ENCODE results near the gene STOX2.
A peak's percentile ranks its signal among the peaks of the same experiment; 100 is the strongest.
"Not testable (repeated sequence)": the region's sequence is repeated elsewhere in the genome, so short reads cannot be mapped to it uniquely, and the experiment has no call there.

Gene STOX2

GRCh38 chr4:183936574-183937345 lies 31.7 kb downstream of the STOX2 start:
- no peak for DNase-seq (ENCODE audit: low spot score)

DNA sequence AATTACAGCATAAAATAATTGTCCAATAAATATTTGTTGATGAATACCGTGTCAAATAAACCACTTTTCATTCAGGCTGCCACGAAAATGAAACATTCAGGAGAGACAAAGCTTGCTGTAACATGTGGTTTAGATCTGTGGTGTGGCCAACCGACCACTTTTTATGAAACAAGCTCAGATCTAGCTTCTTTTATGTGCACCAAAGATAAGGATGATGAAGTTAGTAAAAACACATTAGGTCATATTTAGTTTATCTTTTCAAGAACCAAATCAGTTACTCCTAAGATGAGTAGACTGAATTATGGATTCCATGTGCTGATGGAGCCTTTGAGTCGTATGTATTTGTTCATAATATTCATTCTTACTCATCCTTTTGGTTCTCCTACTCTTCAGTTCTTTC lies 35.8 kb downstream of the STOX2 start:
- DNase-seq (ENCODE audit: low spot score), result no peak

- DNase-seq (ENCODE audit: low spot score), result no peak
Measured at GRCh38 chr4:183941964-183942363, 36.9 kb downstream of the STOX2 start.

DNA sequence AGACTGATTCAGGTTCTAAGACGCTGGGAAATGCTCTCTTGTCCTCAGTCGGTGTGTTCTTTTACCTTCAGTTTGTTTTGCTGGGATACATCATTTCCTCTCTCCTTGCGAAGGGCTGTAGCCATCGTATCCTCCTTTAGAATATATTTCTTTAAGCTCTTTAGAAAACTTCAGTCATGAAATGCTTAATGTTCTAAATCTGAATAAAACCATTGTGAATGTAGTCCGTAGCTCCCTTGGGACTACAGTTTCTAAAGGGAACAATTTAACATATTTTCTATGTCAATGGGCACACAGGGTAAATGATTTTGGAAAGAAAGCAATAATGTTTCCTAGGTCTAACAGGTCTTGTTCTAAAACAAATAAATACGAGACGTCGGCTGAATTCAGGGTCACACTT lies 40.6 kb downstream of the STOX2 start:
- DNase-seq (ENCODE audit: low spot score), result no peak

GRCh38 chr4:183950536-183950935 lies 45.4 kb downstream of the STOX2 start:
- DNase-seq (ENCODE audit: low spot score), result no peak

DNA sequence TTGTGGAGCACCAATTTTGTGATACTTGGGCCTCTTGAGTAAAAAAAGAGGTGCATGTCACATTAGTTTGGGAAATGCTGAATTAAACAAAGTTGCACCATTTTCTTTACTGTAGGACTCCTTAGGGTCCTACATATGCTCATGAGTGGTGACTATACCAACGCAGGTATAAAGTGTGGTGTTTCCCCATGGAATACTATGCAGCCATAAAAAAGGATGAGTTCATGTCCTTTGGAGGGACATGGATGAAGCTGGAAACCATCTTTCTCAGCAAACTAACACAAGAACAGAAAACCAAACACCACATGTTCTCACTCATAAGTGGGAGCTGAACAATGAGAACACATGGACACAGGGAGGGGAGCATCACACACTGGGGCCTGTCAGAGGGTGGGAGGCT lies 47.5 kb downstream of the STOX2 start:
- not testable (repeated sequence) for DNase-seq (ENCODE audit: low spot score)

GRCh38 chr4:183959319-183960045 lies 54.4 kb downstream of the STOX2 start:
- no peak for DNase-seq (ENCODE audit: low spot score)

GRCh38 chr4:183960046-183960420 lies 54.9 kb downstream of the STOX2 start:
- DNase-seq (ENCODE audit: low spot score), result peak; percentile 25

GRCh38 chr4:183960962-183961541 lies 55.9 kb downstream of the STOX2 start:
- DNase-seq (ENCODE audit: low spot score), result no peak

- DNase-seq (ENCODE audit: low spot score), result no peak
Measured at GRCh38 chr4:183961795-183962194, 56.7 kb downstream of the STOX2 start.

DNA sequence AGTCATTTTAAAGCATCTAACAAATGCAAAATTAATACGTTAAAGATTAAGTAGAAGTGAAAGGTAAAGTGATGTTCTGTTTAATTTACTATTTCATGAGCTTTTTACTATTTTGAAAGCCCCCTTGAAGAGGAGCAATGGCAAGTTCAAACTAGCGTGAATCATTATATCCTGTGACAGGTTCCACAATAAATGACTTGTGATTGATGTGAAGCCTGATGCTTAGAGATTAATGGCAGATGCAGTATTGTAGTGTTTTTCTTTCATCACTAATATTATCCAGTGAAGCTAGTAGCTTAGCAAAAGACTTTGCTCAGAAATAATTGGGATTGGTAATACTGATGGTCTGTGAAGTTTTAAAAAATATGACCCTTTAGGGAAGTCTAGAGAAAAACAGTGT lies 57.3 kb downstream of the STOX2 start:
- no peak for DNase-seq (ENCODE audit: low spot score)

- no peak for DNase-seq (ENCODE audit: low spot score)
Measured at GRCh38 chr4:183966371-183966770, 61.3 kb downstream of the STOX2 start.

GRCh38 chr4:183967266-183967665 lies 62.2 kb downstream of the STOX2 start:
- DNase-seq (ENCODE audit: low spot score), result no peak

DNA sequence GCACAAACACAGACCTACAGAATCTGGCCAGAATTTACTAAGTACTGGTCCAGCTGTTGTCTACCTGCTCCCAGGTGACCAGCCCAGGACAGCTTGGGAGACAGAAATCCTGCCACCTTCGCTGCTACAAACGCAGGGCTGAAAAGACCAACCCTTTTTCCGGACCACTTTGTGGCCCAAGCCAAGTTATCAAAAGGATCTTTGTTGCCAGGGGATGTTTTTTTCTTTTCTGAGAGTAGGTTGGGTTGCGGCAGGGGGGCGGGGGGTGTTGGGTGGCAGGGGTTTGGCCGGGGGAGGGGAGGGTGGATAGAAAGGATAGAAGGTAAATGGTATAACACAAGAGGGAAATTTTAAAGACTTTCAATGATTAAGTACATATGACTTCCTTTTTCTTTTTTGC lies 63.4 kb downstream of the STOX2 start:
- no peak for DNase-seq (ENCODE audit: low spot score)

GRCh38 chr4:183968931-183969330 lies 63.8 kb downstream of the STOX2 start:
- no peak for DNase-seq (ENCODE audit: low spot score)

DNA sequence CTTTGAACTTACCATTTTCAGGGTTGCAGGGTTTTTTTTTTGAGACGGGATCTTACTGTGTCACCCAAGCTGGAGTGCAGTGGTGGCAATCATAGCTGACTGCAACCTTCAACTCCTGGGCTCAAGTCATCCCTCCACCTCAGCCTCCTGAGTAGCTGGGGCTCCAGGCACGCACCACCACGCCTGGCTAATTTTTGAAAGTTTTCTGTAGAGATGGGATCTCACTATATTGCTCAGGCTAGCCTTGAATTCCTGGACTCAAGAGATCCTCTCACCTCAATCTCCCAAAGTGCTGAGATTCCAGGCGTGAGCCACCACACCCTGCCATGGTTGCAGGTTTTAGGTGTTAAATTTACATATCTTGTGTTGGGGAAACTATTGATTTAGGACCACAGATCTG lies 64.5 kb downstream of the STOX2 start:
- DNase-seq (ENCODE audit: low spot score), result no peak

DNA sequence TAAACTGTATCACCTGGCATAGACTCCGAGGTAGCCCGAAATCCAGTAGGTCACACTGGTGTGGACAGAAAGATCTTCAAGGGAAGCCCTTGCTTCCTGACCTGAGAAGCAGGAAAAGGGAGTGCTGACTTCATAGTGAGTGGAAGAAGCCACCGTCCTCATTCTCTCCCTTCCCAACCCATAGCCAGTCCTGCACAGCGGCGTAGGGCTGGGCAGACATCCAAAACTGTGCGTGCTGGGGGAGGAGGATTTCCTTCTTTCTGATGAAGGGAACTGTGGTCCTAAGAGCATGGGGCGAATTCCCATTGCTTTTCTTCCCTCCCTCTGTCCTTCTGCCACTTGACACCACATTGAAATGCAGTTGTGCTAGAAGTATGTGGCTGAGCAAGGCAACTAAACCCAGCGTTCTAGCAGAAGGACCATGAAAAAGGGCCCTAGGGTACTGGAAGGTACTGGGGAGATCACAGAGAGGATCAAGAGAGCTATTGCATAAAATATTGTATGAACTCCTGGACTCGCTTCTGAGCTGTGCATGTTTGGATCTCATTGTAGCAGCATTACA lies 66.9 kb downstream of the STOX2 start:
- DNase-seq (ENCODE audit: low spot score), result no peak

DNA sequence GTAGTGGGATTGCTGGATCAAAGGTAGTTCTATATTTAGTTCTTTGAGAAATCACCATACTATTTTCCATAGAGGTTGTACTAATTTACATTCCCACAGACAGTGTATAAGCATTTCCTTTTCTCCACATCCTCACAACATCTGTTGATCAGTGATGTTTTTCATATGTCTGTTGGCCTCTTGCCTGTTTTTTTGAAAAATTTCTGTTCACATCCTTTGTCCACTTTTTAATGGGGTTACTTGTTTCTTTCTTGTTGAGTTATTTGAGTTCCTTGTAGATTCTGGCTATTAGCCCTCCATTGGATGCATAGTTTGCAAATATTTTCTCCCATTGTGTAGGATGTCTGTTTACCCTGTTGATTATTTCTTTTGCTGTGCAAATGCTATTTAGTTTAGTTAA lies 72.6 kb downstream of the STOX2 start:
- no peak for DNase-seq (ENCODE audit: low spot score)

- DNase-seq (ENCODE audit: low spot score), result no peak
Measured at GRCh38 chr4:183984566-183984965, 79.5 kb downstream of the STOX2 start.

- no peak for DNase-seq (ENCODE audit: low spot score)
Measured at GRCh38 chr4:183985786-183986185, 80.7 kb downstream of the STOX2 start.

DNA sequence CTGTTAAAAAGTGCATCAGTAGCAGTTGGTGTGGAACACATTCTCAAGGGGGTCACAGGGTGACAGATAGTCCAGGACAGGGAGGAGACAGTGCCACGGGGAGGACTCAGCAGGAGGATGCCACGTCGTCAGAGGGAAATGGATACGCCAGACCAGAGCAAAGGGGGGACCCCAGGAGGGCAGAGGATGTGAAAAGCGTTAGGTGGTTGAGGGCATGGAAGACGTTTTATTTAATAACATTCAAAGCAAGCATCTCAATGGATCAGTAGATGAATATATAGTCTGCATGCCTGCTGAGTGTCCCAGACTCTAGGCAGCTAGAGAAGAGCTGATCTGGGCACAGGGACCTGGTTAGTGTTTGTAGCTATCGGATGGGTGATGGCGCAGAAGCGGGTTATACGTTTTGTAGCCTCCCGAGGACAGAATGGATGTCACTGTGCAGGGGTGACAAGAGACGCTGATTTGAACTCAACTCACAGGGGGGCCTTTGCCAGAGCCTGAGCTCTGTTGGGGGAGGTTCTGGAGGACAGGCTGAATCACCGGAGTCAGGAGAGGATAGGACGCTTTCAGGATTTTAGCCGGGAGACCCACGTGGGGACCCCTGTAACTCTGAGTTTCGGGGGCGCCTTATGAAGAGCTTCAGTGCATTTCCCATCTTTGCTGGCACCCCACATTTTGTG lies 81.3 kb downstream of the STOX2 start:
- no peak for DNase-seq (ENCODE audit: low spot score)
